GM06990 (cell line): ENCODE measurements around the gene BEND3.
A peak's percentile ranks its signal among the peaks of the same experiment; 100 is the strongest.

ENCODE experiments used
- DNase-seq: peaks from one replicate; pipeline ENCODE4 v3.0.0-alpha.2; 2011; ENCODE audit not compliant: insufficient read length; ENCODE audit errors: extremely low read depth
- H3K27me3 ChIP-seq: replicated peaks from 2 replicates; pipeline ENCODE4 v1.6.0; 2011; ENCODE audit warnings: low read length; ENCODE audit not compliant: control insufficient read depth, insufficient read depth
- H3K36me3 ChIP-seq: 2 replicates; pipeline ENCODE4 v1.5.1; 2011; ENCODE audit warnings: low read length; ENCODE audit not compliant: control insufficient read depth, insufficient read depth
- H3K4me3 ChIP-seq: replicated peaks from 2 replicates; pipeline ENCODE4 v1.5.1; 2011; ENCODE audit warnings: low read depth, mild to moderate bottlenecking, control low read depth, low read length
- CTCF ChIP-seq: IDR thresholded peaks from 2 replicates; pipeline ENCODE4 v1.5.1; 2011; ENCODE audit warnings: low read length, control low read depth, mild to moderate bottlenecking, inconsistent platforms; ENCODE audit not compliant: insufficient read depth, poor library complexity, severe bottlenecking

The BEND3 gene

GRCh38 chr6:107132330-107132954 is 17.1 kb upstream of the BEND3 start:
- H3K27me3 ChIP-seq: no peaks in the 10 kb centered on the region
- peak; percentile 49 for TF ChIP-seq CTCF
- no peak overlapping the region for H3K4me3 ChIP-seq
- DNase-seq: no peak
- H3K36me3 ChIP-seq: no peaks in the 10 kb centered on the region

GRCh38 chr6:107129370-107129925 is 14.1 kb upstream of the BEND3 start:
- no peak for DNase-seq
- no peak for TF ChIP-seq CTCF
- Histone ChIP-seq H3K27me3 (no peaks in the 10 kb centered on the region), H3K36me3 (no peaks in the 10 kb centered on the region), H3K4me3 (no peak overlapping the region)

- Histone ChIP-seq H3K27me3 (no peaks in the 10 kb centered on the region), H3K4me3 (no peak overlapping the region), H3K36me3 (no peaks in the 10 kb centered on the region)
- no peak for DNase-seq
- no peak for TF ChIP-seq CTCF
Measured at GRCh38 chr6:107128577-107128976, 13.3 kb upstream of the BEND3 start.

GRCh38 chr6:107128175-107128574 is 12.9 kb upstream of the BEND3 start:
- H3K4me3 ChIP-seq: no peak overlapping the region
- no peaks in the 10 kb centered on the region for H3K27me3 ChIP-seq
- no peaks in the 10 kb centered on the region for H3K36me3 ChIP-seq
- no peak for DNase-seq
- no peak for TF ChIP-seq CTCF

GRCh38 chr6:107125771-107126170 is 10.5 kb upstream of the BEND3 start:
- Histone ChIP-seq H3K27me3 (no peaks in the 10 kb centered on the region), H3K36me3 (no peaks in the 10 kb centered on the region), H3K4me3 (no peak overlapping the region)
- no peak for DNase-seq
- TF ChIP-seq CTCF: no peak
